ENCODE results near the gene LAPTM5.
"Not testable (repeated sequence)": the region's sequence is repeated elsewhere in the genome, so short reads cannot be mapped to it uniquely, and the experiment has no call there.

DNA sequence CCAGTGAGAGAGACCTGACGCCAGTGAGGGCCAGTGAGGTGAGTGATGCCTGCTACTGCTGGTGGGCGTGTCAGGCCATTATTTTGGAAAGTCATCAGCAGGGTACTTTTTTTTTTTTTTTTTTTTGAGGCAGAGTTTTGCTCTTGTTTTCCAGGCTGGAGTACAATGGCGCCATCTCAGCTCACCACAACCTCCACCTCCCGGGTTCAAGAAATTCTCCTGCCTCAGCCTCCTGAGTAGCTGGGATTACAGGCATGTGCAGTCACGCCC, 32.6 kb upstream of the LAPTM5 start:
- TF ChIP-seq, protein P1, sequence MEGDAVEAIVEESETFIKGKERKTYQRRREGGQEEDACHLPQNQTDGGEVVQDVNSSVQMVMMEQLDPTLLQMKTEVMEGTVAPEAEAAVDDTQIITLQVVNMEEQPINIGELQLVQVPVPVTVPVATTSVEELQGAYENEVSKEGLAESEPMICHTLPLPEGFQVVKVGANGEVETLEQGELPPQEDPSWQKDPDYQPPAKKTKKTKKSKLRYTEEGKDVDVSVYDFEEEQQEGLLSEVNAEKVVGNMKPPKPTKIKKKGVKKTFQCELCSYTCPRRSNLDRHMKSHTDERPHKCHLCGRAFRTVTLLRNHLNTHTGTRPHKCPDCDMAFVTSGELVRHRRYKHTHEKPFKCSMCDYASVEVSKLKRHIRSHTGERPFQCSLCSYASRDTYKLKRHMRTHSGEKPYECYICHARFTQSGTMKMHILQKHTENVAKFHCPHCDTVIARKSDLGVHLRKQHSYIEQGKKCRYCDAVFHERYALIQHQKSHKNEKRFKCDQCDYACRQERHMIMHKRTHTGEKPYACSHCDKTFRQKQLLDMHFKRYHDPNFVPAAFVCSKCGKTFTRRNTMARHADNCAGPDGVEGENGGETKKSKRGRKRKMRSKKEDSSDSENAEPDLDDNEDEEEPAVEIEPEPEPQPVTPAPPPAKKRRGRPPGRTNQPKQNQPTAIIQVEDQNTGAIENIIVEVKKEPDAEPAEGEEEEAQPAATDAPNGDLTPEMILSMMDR (IDR thresholded peaks at IDR 0.05), result not testable (repeated sequence)
- TF ChIP-seq POLR2A (IDR thresholded peaks at IDR 0.05), result not testable (repeated sequence)

All from thyroid gland (tissue), 4 donors.